NCI-H82 (cell line): ENCODE data around the gene RIMBP2.
"Not testable (repeated sequence)": the region's sequence is repeated elsewhere in the genome, so short reads cannot be mapped to it uniquely, and the experiment has no call there.

Experiments used
- DNase-seq: peaks from one replicate; lab custom pipeline; 2025; lab: John Stamatoyannopoulos, UW

RIMBP2 gene

DNA sequence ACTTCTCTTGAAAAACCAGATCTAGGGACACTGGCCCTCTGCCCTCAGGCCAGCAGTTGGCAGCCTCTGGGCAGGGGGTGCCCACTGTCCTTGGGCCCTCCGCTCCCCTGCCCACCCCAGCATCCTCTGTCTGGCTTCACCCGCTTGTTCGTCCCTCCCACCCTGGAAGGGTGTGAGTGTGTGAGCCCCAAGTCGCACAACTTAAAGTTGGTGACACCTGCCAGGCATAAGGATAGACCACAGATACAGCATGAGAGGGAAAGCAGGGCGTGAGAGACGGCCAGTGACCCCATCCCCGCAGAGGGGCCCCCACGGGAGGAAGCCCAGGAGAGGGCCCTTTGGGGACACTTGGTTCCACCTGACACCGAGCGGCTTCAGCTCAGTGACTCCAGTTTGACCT is 23.5 kb upstream of the RIMBP2 start:
- no peak for DNase-seq

DNA sequence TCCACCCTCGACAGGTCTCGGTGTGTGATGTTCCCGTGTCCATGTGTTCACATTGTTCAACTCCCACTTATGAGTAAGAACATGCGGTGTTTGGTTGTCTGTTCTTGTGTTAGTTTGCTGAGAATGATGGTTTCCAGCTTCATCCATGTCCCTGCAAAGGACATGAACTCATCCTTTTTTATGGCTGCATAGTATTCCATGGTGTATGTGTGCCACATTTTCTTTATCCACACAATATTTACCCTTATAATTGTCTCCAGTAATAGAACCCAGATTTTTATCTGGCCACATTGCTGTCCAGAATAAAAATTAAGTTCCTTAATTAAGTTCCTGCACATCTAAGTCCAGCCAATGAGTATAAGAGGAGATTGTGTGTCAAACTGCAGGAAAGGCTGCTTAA is 22.3 kb upstream of the RIMBP2 start:
- not testable (repeated sequence) for DNase-seq

DNA sequence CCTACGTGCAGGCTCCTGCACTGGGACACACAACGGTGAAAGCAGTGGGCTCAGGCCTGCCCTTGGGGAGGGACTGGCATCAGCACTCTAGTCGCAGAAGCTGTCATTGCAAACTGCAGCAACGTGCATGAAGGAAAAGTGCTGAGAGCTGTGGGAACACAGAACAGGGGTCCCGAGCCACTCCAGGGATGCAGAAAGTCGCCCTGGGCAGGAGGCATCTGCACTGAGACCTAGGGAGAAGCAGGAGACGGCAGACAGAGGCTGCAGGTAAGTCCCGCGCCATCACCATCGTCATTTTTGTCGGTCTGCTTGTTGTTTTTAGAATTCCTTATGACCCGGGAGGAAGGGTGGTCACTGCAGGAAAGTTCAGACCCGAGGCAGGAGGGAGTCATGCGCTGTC is 21.6 kb upstream of the RIMBP2 start:
- DNase-seq = no peak

- DNase-seq = no peak
Measured at GRCh38 chr12:130729344-130729743, 13.2 kb upstream of the RIMBP2 start.

DNA sequence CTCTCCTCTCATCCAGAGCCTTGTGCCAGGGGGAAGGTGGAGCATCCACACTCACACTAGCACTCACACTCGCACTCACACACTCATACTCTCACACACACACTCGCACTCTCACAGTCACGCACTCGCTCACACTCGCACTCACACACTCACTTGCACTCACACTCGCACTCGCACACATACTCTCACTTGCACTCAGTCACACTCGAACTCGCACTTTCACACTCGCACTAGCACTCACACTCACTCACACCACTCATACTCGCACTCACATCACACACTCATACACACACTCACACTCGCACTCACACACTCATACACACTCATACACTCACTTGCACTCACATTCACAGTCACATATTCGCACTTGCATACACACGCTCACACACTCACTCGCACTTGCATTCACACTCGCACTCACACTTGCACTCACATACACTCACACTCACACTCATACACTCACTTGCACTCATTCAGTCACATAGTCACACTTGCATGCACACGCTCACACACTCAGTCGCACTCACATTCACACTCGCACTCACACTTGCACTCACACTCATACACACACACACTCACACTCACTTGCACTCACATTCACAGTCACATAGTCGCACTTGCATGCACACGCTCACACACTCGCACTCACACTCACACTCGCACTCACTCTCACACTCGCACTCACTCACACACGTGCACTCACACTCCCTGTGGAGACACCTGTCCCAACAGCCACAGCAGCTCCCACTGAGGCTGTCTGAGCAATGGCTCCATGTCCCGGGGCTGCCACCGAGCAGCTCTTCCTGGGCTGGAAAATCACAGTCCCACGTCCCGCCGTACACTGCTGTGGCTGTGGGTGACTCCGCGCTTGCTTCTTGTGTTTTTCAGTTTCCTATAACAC is 12.3 kb upstream of the RIMBP2 start:
- no peak for DNase-seq

DNA sequence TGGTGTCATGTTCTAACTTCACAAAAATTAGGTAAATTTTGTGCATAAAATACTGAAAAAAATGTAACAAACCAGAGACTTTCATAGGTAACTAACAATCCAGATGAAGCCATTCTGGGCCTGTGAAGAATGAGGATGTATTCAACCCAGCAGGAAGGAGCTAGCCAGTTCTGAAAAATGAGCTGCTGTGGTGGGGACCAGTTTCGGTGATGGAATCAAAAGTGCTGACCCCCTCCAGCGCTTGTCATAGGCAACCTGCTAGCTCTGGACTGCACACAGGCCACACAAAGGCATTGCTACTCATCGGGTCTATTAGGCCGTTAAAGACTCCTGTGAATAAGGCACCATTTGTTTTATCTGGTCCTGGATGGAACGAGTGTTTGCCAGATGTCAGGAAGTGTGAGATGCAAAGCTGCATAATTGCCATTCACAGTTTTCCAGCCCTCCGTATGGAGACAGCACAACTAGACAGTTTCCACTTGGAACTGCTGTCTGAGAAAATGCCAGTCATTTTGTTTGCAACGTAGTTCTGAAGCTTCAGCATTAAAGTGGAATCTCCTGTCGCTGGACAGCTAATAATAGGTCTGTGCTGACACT is 3.3 kb upstream of the RIMBP2 start:
- no peak for DNase-seq

DNA sequence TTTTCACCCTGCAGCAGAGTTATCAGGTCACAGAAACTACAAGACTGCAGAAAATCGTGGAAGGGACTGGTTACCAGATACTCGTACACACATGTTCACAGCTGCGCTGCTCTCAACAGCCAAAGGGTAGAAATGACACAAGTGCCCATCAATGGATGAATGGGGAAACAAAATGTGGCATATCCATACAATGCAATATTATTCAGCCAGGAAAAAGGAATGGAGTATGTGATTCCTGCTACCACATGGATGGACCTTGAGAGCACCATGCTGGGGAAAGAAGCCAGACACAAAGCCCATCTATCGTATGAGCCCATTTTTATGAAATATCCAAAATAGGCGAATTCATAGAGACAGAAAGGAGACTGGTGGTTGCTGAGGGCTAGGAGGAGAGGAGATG is 1.7 kb upstream of the RIMBP2 start:
- DNase-seq = no peak

- no peak for DNase-seq
Measured at GRCh38 chr12:130716969-130717366, 869 bp upstream of the RIMBP2 start.

- peak; percentile 62 for DNase-seq
Measured at GRCh38 chr12:130715150-130715997, 725 bp downstream of the RIMBP2 start.

GRCh38 chr12:130714591-130715149 is 1.4 kb downstream of the RIMBP2 start:
- DNase-seq = peak; percentile 50

- DNase-seq = peak; percentile 39
Measured at GRCh38 chr12:130714091-130714590, 2.0 kb downstream of the RIMBP2 start.

DNA sequence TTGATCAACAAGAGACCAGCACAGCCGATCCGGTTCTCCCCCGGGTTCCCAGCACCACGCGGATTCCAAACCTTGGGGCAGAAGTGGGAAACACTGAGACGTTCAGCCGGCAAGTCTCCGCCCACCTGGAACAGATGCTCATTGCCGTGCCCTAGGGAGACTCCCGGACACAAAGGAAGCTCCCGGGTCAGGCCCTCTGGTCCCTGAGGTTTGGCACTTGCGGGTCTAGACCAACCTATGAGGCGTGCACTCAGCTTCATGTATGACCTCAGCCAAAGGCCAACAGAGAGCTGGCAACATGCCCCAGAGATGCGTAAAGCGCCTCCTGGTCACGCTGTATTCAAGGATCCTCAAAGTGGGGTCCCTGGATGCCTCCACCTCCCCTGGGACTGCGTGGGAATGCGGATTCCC is 2.5 kb downstream of the RIMBP2 start:
- peak; percentile 64 for DNase-seq

DNA sequence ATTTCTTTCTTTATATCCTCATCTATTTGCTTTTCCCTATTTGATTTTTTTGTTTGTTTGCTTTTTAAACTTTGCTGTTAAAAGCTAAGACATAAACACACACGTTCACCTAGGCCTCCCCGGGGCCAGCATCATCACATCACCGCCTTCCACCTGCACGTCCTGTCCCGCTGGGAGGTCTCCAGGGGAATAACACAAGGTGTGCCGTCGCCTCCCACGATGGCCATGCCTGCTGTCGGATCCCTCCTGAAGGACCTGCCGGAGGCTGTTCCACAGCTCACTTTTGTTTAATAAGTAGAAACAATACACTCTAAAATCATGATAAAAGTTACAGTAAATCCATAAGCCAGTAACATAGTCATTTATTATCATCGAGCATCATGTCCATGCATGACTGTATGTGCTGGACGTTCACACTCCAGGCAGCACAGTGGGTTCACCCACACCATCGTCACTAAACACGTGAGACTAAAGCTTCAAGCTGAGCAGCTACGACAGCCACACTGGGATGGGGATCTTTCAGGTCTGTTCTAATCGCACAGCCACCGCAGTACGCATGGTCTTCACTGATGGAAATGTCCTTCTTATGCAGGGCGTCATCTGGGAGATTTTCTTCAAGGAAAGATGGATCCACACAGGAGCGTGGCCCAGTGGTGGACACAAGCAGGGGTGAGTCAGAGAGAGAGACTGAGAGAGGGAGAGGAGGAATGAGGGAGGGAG is 3.6 kb downstream of the RIMBP2 start:
- DNase-seq = no peak

GRCh38 chr12:130711756-130712155 is 4.3 kb downstream of the RIMBP2 start:
- DNase-seq = no peak

DNA sequence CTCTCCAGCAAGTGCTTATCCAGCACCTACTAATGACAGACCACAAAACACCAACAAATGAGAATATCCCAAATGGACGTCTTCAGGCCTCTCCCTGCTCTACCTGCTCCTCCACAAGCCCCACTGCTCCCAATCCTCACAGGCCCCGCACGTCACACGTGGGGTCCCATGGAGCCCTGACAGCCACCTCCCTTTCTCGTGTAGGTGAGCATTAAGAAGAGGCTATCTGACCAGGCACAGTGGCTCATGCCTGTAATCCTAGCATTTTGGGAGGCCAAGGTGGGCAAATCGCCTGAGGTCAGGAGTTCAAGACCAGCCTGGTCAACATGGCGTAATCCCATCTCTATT is 5.4 kb downstream of the RIMBP2 start:
- DNase-seq = no peak

- DNase-seq = no peak
Measured at GRCh38 chr12:130709971-130710732, 5.9 kb downstream of the RIMBP2 start.

DNA sequence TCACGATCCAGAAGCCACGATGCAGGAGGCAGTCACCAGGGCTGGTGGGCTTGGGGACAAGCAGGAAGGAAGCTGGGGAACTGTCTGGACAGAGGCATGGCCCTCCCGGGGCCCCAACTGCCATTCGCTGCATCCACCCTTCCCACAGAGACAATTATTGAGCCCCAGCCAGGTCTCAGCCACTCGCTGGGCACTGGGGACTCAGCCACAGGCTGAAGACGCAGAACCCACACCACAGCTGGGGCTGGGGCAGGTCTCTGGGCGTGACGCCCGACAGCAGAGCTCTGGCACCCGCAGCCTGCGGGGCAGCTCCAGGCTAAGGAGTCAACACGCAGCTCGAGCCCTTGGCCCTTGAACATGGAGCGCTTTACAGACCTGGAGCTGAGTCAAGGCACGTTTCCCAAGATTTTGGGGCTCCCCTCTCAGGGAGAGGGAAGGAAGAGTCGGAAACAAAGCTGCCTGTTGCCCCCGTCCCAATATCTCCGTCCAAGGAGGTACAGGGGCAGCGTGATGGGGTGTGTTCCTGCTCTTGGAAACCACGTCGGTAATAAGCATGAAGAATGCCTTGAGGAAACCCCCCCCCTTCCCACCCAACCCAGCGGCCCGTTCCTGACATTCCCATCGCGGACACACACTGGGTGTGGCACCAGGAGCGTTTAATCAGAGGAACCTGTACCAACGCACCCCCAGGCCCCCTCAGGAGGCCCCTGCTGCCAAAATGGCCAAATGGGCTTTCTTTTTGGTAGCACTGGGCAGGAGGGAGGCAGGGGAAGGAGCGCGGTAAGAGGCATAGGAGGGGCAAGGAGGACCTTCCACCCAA is 6.7 kb downstream of the RIMBP2 start:
- no peak for DNase-seq

DNA sequence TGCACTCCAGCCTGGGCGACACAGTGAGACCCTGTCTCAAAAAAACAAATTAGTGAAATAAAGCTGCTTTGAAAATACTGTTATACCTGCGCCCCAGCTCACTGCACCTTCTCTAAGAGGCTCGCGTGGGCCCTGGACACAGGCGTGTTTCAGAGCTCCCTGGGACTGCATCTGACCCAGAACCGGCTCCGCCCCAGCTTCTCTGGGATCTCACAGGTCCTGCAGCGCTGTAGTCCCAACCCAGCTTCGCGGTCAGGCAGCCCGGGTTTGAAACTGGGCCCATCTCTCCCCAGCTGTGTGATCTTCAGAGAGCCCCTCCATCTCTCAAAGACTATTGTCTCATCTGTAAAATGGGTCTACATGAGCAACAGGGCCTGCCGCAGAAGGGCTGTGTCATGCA is 7.5 kb downstream of the RIMBP2 start:
- DNase-seq = no peak

DNA sequence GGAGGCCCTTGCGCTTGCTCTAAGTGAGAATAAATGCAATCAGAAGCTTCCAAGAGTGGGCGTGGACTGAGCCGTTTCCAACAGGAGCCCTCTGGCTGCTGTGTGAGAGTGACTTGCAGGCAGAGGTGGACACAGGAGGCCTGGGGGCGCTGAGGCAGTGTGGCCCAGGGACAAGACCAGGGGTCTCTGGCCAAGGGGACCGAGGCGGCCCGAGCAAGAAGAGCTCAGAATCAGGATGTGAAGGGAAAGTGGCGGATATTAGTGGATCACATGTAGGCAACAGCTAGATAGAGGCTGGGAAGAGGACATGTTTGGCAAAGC is 8.6 kb downstream of the RIMBP2 start:
- DNase-seq = no peak
